ENCODE results near the gene DIS3L2.
"Not testable (repeated sequence)": the region's sequence is repeated elsewhere in the genome, so short reads cannot be mapped to it uniquely, and the experiment has no call there.

Gene DIS3L2

DNA sequence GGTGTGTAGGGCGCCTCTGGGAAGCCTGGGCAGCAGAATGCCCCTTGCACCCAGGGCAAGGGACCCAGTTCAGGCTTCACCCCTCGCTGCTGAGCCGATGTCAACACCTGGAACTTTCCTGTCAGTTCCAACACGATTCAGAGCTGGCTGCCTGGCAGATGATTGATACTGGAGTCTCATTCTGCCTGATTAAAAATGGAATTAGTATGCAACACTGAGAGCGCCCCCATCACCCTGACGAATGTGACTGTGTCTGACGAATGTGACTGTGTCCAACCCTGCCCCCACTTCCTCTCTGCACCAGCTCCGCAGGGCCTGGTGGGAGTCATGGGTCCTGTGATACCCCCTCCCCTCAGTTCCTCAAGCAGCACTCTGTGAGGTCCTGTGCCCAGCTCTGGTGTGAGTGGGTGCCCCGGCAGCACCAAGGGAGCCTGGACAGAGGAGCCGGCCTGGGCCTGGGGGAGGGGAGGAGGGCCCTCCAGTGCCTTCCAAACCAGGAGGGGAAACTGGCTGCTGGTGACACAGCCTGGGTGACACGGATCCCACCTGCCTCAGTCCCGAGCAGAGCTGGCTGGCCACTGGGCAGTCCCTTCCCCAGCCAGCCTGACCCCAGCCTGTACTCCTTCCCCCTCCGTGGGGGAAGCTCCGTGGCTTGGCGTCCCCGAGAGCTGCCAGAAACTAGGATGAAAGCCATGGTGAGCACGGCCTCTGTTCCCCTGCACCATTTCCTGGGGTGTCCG is 375.6 kb downstream of the DIS3L2 start:
- no peak for DNase-seq

DNA sequence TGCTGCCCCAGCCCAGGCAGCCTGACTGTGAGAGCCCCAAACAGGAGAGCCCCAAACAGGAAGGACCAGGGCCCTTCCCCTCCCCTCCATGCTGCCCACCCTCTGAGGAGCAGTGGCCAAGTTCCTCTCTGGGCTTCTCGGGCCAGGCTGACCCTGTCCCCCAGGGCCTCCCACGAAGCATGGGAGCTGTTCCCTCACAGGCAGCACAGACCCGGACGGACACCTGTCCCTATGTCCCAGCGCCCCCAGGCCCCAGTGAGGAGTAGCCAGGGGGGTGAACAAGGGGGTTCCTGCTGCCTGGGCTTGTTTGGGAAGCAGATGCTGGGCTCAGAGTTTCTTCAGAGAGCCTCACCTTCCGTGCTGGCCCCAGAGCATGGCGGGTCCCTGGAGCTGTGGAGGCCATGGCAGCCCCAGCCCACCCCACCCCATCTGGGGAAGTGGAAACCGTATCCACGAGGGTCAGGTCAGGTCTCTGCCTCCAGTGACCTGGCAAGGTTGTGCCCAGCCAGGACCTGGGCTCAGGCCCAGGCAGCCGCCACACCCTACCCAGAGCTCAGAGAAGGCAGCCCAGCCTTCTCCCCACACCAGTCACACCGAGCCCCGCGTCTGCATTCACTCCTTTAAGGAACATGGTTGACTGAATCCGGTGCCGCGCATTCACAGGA is 376.7 kb downstream of the DIS3L2 start:
- DNase-seq: not testable (repeated sequence)

DNA sequence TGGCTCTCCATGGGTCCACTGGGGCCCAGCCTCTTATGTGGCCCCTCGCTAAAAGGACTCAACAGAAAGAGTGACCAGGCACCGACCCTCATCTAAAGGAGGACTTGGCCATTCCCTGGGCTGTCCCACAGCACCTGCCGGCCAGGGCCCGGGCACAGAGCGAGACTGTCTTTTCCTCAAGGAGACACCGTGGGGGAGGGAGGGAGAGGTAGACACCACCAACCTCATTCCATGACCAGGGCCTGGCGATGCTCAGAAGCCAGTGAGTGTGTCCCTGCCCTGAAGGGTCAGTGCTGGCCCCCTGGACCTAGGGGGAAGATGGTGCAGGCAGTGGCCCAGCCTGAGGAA is 377.2 kb downstream of the DIS3L2 start:
- no peak for DNase-seq

DNA sequence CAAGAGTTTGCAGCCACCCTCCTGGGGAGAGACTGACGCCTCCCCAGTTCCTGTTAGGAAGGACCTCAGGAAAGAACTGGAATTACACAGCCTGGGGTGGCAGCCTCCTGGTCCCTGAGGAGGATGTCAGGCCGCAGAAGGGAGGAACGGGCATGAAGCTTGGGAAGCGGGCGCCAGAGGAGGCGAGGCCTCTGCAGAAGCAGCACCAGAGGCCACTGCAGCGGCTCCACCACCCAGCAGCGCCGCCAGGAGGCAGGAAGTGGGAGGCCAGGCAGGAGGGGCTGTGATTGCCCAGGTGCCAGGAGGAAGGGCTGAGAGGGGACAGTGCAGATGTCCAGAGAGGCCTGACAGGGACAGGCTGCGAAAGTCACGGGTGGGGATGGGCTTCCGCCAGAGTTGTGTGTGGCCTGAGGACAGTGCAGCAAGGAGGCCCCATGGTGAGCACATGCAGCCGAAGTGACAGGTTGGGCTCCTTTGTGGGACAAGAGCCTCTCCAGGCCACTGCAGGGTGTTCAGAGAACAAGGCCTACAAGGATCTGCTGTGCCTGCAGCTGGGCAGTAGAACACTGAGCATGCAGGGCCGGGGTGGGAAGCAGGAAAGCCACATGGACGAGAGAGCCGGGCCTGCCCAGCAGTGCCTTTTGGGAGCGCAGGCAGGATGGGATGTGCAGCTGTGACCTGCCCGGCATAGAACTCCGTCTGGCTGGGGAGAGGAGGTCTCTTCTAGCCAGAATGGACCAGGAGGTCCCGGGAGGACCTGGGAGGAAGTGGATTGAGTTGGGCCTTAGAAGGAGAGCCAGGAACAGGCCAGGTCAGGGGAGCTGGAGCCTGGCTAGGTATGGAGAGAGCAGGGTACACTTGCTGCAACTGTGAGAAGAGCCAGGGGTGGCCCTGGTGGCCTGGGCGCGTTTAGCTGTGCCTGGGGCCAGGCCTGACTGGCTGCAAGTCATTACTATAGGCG is 377.9 kb downstream of the DIS3L2 start:
- no peak for DNase-seq

DNA sequence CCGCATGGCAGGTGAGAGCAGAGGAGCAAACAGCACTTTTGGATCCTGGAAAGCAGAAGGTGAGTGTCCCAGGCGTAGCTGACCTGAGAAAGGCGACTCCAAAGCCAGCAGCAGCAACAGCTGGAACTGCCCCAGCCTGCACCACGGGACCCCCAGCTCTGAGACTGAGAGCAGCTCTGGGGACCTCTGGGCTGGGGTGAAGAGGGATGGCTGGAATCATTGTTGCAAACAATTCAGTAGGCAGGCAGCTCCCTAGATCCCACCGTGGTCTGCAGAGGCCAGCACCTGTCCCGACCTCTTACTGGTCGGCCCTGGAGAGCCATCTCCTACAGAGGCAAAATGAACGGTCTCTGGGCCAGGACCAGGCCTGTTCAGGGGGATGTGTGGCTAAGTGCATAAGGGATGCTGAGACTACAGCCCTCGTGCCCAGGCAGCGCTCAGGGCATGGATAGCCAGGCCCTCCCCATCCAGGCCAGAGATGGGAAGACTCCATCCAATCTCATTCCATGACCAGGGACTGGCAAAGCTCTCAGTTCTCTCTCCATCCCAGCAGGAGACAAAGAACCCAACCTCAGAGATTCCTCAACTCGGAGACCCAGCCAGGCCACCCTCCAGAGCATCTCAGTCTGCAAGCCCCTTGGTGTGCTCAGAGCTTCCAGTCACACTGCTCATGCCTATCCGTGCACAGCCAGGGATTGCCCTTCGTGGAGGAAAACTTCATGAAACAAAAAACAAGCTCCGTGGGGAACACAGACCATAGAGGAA is 378.8 kb downstream of the DIS3L2 start:
- no peak for DNase-seq

DNA sequence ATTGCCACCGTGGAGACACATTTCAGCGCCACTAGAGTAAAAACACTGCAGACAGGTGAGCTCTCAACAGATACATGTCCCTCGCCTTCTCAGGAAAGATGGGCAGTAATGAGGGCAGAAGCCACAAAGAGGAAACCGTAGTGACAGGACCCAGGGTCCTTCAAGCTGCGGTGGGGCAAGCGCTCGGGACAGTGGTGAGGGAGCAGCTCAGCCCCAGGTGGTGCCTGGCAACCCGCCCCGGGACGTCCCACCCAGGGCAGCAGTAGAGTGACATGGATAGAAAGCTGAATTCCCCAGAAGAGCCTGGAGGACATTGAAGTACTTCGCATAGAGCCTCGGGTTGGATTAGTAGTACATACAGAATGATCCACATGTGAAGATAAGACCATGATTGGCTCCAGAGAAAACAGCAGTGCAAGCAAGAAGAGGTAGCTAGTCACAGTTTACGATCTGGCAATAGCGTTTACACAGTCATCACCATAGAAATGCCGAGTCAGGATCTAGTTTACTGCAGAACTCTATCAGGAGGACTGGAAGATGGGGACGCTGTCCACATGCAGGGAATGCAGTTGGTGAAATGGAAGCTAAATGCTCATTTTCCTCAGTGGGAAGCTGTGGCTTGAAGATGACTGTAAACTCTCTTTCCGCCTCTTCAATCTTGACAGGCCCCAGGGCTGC is 379.7 kb downstream of the DIS3L2 start:
- no peak for DNase-seq

DNA sequence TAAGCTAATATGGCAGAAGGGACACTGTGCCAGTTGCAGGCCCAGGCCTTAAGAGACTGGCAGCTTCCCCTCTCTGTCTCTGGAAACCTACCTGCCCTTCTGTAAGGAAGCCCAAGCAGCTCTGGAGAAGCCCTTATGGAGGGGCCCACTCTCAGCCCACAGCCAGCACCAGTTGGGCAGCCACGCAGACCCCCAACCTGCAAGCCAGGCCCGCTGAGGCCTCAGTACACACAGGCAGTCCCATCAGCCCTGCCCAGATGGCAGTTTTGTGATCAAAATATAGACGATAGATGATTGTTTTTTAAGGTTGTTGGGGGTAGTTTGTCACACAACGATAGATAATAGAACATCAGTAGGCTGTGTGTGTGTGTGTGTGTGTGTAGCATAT is 380.2 kb downstream of the DIS3L2 start:
- DNase-seq: no peak

DNA sequence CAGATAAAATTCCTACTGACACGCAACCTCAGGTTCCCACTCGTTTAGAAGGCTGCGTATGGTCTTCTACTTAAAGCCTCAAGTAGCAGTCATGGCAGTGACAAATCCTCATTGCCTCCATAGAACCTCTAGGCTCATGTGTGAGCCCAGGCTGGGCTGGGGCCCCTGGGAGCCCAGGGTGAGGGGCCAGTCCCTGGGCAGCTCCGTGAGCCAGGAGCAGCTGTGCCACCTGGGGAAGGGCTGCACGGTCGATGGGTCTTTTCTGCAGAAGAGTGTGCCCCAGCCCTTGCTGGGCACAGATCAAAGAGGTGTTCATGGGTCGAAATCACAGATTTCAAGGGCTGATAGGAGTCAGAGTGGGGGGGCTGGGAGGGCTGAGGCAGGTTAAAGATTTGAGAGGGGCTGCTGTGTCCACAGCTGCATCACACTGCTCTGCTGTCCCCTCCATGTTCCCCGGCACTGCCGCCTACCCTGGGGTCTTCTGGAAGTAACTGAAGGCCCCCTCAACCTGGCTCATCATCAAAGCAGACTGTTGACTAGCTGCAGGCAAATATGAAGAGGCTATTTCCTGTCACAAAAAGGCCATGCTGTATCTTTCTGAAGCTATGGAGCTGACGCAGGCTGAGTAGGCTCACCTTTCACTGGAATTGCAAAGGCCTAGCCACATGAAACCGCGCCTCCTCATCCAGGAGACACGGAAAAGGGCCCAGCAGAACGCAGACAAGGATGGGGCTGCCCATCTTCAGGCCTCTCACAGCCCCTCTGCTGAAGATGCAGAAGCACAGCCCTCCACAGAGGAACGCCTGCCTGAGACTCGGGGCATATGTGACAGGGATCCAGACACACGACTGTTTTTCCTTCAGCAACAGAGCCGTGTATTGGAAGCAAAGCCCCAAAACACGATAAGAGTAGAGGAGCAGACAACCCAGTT is 381.4 kb downstream of the DIS3L2 start:
- DNase-seq: no peak

DNA sequence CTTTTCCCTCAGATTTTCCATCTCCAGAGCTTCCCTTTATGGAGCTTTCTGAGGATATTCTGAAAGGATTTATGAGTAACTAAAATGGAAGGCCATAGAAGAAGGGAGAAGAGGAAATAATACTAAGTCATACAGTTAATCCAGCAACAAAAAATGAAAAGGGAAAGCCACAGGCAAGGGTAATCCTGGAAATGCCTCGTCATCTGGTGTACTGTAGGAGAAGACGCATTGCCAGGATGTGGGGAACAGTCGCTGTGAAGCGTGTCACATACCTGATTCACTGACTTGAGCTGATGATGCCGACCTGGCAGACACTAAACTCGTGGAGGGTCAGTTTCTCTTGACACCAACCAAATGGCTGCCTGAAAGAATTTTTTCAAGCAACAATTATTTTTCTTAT is 382.3 kb downstream of the DIS3L2 start:
- DNase-seq: no peak

DNA sequence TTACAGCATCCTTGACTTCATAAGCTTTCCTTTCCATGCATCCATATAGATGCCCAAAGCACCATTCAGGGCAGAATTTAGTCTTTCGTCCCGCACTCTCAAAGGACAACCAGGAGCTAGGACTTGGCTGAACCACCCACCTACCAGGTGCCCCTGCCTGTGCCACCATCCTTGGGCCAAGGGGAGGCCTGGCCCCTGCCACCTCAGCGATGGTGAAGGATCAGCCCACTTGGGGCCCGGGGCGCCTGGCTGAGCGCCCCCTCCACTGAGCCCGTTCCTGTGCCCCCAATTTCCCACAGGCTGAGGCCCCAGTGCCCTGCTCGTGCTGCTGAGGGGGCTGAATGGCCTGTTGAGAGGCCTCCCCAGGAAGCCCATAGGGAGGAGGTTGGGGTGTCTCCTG is 383.7 kb downstream of the DIS3L2 start:
- DNase-seq: no peak

DNA sequence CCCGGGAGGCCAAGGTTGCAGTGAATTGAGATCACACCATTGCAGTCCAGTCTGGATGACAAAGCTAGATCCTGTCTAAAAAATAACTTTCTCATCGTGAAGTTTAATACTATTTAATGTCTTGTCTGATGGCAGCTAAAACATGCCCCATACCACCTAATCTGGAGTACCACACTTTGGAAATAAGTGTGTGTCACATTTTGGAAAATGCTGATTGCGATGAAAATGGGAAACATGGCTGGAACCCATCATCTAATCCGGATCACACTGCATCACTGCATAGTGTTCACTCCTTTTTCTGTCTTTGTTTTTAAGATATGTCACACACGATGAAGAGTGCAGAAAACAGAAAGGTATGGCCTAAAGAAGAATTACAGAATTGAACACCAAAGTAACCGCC is 385.9 kb downstream of the DIS3L2 start:
- DNase-seq: no peak

DNA sequence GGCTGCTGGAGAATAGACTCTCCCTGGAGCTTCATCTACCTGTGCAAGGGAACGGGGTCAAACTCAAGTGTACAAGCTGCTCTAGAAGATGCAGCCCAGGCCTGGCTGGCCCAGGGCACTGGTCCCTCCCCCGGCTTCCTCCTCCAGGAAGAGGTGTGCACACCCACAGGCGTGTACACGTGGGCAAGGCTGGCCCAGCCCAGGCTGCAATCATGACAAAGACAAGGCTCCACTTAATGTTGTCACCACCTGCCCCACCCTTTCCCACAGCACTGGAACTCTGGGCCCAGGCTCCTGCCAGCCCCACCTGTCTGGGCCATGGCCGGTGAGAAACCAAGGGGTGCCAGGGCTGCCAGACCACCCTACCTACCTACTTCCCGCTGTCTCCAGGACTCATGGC is 387.4 kb downstream of the DIS3L2 start:
- DNase-seq: no peak

DNA sequence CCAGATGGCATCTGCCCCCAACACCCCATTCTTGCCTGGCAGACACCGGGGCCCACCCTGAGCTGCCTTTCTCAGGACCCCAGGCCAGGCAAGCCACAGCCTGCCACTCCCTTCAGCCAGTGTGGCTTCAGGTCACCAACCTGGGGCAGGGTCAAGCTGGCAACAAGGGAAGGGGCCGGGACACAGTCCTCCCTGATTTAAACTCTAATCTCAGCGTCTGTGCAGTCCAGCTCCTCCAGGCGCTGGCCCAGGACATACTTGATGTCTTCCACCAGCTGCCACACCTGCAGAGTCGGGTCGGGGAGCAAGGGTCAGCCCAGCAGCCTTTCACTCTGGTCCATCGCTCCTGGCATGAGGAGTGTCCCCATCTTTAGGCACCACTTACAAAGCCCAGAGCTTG is 388.0 kb downstream of the DIS3L2 start:
- no peak for DNase-seq

DNA sequence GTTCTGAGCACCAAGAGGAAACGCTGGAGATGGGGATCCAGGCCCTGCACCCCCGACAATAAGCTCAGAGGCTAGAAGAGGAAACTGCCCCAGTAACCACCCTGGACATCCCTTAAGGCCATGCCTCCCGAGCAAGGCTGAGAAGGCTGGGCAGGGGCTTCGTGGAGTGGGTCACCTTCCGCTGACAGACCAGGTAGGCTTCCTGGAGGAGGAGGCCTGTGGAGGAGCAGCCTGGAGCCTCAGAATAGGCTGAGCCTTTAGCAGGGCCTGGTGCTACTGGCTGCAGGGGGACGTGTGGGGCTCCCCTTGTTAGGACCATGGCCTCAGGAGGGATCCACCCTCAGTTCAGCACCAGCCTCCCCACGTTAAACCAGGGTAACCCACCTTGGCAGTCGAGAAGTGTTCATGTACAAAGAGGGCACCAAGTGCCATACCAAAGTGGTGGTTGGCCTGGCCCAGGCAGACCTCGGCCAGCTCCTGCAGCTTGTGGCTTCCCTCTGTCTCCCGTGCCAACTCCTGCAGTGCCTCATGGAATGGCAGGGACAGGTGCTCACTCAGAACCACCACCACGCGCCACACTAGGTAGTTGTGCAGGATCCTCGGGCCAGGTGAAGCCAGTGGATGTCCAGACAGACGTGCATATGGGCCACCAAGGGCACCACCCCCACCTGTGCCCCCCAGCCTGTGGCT is 388.6 kb downstream of the DIS3L2 start:
- no peak for DNase-seq

DNA sequence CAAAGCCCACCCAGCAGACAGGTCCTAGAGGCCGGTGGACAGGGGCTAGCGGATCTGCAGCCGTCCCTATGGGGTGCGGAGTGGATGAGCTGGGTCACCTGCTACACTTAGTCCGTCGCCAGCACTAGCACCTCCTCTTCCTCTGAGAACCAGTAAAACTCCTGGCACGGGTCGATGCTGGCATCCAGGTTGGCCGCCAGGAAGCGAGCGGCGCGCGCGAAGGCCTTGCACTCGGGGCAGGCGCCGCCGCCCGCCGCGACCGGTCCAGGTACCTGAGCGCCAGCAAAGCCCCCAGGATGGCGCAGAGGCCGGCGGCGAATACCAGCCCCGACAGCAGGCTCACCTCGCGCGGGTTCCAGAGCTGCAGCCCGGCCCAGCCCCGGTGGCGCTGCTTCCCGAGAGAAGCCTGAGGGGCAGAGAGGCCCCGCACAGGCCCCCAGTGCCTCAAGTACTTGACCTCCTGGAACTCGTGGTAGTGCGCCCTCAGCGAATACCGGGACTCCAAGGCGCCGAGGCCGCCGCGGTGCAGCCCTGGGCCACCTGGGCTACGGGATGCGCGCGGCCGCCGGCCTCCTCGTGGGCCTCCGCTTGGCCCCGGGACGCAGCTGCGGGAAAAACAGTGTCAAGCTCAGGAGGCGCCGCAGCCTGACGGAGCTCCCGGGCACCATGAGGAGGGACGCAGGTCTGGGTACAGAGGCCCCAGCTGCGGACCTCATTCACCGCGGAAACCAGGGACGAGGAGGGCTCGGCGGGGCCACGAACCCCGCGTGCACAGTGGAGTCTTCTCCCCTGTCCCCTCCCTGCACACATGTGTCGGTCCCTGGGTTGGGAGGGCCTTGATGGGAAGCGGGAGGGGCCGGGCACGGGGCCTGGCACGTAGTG is 389.5 kb downstream of the DIS3L2 start:
- DNase-seq: no peak

DNA sequence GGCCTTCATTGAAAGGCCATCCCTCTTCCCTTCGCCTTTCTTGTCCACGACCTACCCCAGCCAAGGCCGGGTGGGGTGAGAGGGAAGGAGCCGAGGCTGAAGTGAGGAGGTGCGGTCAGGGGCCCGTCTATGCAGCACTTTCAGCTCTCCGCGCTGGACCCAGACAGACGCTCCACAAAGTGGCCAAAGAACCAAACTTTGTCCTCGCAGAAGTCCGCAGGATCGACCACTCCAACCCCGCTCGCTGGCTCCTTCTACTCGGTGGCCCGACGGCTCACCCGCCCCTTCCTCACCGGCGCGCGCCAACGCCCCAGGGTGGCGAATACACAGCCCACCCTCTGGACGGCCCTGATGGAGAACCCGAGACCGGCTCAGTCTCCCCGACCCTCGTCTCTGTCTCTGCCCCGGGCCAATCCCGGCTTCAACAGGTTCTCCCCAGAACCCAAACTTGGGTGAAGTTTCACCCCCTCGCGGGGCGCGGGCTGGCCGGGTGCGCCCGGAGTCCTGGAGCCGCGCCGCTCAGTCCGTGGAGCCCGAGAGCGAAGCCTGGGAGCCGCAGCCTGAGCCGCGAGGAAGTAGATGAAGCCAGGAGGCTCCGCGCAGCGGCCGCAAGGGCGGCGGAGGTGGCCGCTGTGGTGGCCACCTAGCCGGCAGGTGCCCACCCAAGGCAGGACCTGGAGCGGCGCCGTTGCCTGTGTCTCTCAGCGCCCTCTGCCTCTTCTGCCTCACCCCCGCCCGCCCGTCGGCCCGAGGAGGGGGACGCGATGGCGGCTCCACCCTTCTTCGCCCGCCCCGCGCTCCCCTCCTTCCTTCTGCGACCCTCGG is 390.4 kb downstream of the DIS3L2 start:
- no peak for DNase-seq

DNA sequence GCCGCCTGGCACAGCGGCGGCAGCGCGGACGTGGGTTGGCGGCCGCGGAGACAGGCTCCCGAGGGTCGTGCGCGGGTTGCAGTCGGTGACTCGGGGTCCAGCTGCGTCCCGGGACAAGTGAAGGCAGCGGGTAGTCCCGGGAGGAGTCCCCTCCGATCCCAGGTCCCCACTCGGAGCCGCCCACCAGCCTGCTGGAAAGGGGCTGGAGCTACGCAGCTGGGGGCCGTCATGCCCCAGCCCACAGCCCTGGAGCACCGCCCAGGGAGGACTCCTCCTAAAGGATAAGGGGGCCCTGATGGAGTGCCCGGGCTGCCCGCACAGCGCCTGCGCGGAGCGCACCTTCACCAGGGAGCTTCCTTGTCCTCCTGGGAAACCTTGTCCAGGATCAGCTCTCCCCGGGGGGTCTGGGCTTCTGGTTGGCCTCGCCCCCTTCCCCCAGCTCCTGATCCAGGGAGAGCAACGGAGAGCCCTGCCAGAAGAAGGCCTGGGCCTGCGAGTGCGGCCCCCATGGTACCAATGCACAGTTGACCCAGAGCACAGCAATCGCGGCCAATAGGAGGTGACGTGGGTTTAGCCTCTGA is 391.1 kb downstream of the DIS3L2 start:
- DNase-seq: no peak

DNA sequence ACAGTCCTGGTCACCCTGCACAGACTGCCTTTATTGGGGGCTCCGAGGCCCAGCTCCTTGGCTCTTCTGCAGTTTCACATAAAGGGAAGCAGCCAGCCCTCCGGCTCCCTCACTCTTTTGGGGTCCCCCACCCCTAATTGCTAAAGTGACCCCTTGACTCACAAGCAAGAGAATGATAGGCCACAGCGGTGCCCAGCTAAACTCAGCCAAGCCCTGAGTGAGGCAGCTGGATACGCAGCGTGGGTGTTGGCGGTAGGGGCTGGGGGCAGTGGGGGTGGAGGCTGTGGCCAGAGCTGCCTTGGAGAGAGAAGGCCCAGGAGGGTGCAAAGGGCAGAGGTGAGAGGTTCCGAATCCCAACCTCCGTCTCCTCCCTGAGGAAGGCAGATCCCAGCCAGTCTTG is 391.6 kb downstream of the DIS3L2 start:
- no peak for DNase-seq
